Brain microvascular endothelial cell (primary cell): ENCODE data around the gene OPN1SW.

Source experiments
- DNase-seq: peaks from one replicate; pipeline ENCODE4 v3.0.0-alpha.2; 2020
- H3K27ac ChIP-seq: fragments of 250-450 bp; sonication (Bioruptor Pico); 2 replicates; pipeline ENCODE4 v1.5.1; 2020; ENCODE audit warnings: mild to moderate bottlenecking, moderate library complexity
- H3K27me3 ChIP-seq: fragments of 250-450 bp; sonication (Bioruptor Pico); replicated peaks from 2 replicates; pipeline ENCODE4 v1.5.1; 2020; ENCODE audit warnings: mild to moderate bottlenecking
- H3K36me3 ChIP-seq: fragments of 250-450 bp; sonication (Bioruptor Pico); replicated peaks from 2 replicates; pipeline ENCODE4 v1.5.1; 2020; ENCODE audit warnings: mild to moderate bottlenecking
- H3K4me3 ChIP-seq: 2 replicates; pipeline ENCODE4 v1.5.1; 2011; ENCODE audit warnings: low read depth, mild to moderate bottlenecking, control low read depth, low read length, moderate library complexity
- in situ Hi-C: cut with HindIII; loops from 2 replicates; pipeline ENCODE4 v1.10.0; 2017; ENCODE audit warnings: low sequenced_read_pairs, low pct_ligation_motif_present
- TF ChIP-seq, protein P1 (sequence below): IDR thresholded peaks from 2 replicates; pipeline ENCODE4 v1.5.1; 2011; ENCODE audit warnings: low read depth, mild to moderate bottlenecking, moderate library complexity, low read length, control low read depth, inconsistent platforms; ENCODE audit errors: missing control alignments

OPN1SW gene

DNA sequence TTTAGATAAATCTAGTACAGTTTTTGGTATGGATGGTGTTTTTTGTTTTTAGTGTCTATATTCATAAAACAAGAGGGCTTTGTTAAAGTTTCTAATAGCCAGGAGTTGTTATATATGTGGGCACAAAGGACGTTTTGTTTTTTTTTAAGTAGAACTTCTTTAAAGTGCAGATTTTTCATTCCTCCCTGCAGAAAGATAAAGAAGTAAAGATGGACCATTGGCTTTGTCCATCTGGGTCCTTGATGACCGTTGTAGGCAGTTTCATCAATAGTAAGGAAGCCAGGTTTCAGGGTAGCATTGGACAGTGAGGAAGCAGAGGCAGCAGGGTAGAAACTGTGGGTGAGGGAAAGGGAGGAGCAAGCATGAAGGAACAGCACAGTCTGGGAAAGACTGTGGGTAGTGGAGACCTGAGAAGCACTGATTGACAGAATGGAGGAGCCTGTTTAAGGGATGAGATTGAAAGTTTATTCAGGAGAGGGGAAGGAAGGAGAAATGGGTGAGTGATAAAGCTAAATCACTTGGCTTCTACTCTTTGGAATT, 31.2 kb downstream of the OPN1SW start:
- Histone ChIP-seq H3K36me3 (peaks cover 29% of the 10 kb centered on the region), H3K27ac (no peak overlapping the region), H3K27me3 (no peaks in the 10 kb centered on the region), H3K4me3 (no peak overlapping the region)
- TF ChIP-seq, protein P1, sequence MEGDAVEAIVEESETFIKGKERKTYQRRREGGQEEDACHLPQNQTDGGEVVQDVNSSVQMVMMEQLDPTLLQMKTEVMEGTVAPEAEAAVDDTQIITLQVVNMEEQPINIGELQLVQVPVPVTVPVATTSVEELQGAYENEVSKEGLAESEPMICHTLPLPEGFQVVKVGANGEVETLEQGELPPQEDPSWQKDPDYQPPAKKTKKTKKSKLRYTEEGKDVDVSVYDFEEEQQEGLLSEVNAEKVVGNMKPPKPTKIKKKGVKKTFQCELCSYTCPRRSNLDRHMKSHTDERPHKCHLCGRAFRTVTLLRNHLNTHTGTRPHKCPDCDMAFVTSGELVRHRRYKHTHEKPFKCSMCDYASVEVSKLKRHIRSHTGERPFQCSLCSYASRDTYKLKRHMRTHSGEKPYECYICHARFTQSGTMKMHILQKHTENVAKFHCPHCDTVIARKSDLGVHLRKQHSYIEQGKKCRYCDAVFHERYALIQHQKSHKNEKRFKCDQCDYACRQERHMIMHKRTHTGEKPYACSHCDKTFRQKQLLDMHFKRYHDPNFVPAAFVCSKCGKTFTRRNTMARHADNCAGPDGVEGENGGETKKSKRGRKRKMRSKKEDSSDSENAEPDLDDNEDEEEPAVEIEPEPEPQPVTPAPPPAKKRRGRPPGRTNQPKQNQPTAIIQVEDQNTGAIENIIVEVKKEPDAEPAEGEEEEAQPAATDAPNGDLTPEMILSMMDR, result no peak
- DNase-seq, result no peak
- in situ Hi-C loops, result no loop called here

GRCh38 chr7:128743112-128743772, 32.4 kb downstream of the OPN1SW start:
- no peak overlapping the region for H3K4me3 ChIP-seq
- in situ Hi-C loops, result no loop called here
- peaks cover 19% of the 10 kb centered on the region for H3K36me3 ChIP-seq
- TF ChIP-seq, protein P1, result no peak
- peak; percentile 36 for DNase-seq
- H3K27ac ChIP-seq, result peak overlapping the region; percentile 71
- H3K27me3 ChIP-seq, result no peaks in the 10 kb centered on the region

DNA sequence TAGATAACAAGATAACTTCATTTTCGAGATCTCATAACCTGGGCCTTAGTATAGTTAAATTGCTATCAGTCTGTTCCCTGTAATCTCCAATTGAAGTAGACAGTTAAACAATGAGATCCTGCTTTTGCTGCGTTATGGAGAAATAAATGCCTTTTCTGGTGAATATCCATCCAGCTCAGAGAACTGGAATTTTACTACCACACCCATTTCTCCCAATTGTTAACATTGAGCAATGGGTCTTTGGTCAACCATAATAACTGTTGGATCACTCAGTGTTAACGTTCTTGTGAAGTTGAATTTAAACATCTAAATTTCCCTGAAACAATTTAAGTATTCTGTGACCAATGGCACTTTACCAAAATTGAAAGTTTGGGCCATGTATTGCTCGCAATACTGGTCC, 33.4 kb downstream of the OPN1SW start:
- Histone ChIP-seq H3K36me3 (peaks cover 11% of the 10 kb centered on the region), H3K4me3 (peak overlapping the region; percentile 98), H3K27ac (peak overlapping the region; percentile 47), H3K27me3 (no peaks in the 10 kb centered on the region)
- TF ChIP-seq, protein P1, result no peak
- DNase-seq, result no peak
- in situ Hi-C loops, result no loop called here

GRCh38 chr7:128741491-128741890, 34.1 kb downstream of the OPN1SW start:
- in situ Hi-C loops, result no loop called here
- Histone ChIP-seq H3K4me3 (peak overlapping the region; percentile 98), H3K27ac (no peak overlapping the region), H3K36me3 (peaks cover 11% of the 10 kb centered on the region), H3K27me3 (no peaks in the 10 kb centered on the region)
- no peak for DNase-seq
- TF ChIP-seq, protein P1, result no peak

- Histone ChIP-seq H3K36me3 (peaks cover 11% of the 10 kb centered on the region), H3K27me3 (no peaks in the 10 kb centered on the region), H3K4me3 (peak overlapping the region; percentile 98), H3K27ac (no peak overlapping the region)
- TF ChIP-seq, protein P1, result no peak
- in situ Hi-C loops, result no loop called here
- DNase-seq, result no peak
These were observed 34.6 kb downstream of the OPN1SW start for GRCh38 chr7:128740996-128741395.
